Prostate gland (tissue), 2 donors: ENCODE measurements around the gene AFAP1. TPM values are rescaled to one million over a fixed set of nuclear protein-coding genes. Genes with fewer than 3 reads are reported as not detected.

ENCODE experiments used
- DNase-seq: peaks from one replicate; pipeline ENCODE4 v3.0.0-alpha.2; 2019; ENCODE audit warnings: low spot score
- H3K27ac ChIP-seq, 2 donors: fragments of 200-600 bp; sonication (generic); 2 replicates each; pipeline ENCODE4 v1.5.1; 2017 to 2019
- H3K27me3 ChIP-seq: fragments of 200-600 bp; sonication (generic); replicated peaks from 2 replicates; pipeline ENCODE4 v1.5.1; 2019; ENCODE audit not compliant: insufficient read depth
- H3K36me3 ChIP-seq, 2 donors: fragments of 200-600 bp; sonication (generic); 1 replicate in 1 of 2; 2 replicates in 1 of 2; pipeline versions ENCODE4 v1.5.1 to v1.8.1; 2017 to 2019
- H3K4me1 ChIP-seq: fragments of 200-600 bp; sonication (generic); replicated peaks from 2 replicates; pipeline ENCODE4 v1.5.1; 2019
- H3K4me3 ChIP-seq, 2 donors: fragments of 200-600 bp; sonication (generic); 2 replicates each; pipeline ENCODE4 v1.5.1; 2017 to 2019
- H3K9me3 ChIP-seq: fragments of 200-600 bp; sonication (generic); 2 replicates; pipeline ENCODE4 v1.5.1; 2017
- POLR2A ChIP-seq: fragments of 450-650 bp; IDR thresholded peaks from one replicate; pipeline ENCODE4 v1.6.1; 2016; ENCODE audit warnings: antibody characterized with exemption, mild to moderate bottlenecking
- POLR2AphosphoS5 ChIP-seq: sonication (generic); formaldehyde crosslinking; IDR thresholded peaks from one replicate; pipeline ENCODE4 v1.6.1; 2017; ENCODE audit warnings: antibody characterized with exemption
- WGBS: methylation state at CpG from one replicate; pipeline ENCODE4 v1.1.5; 2018; 5-methylcytosine and 5-hydroxymethylcytosine counted together
- intact Hi-C: fragments of 100-400 bp; cut with DNase I; formaldehyde crosslinking; loops from one replicate; pipeline ENCODE4 v1.14.2; 2022
- total RNA-seq, 2 donors: library from RNA; depleted of rRNA; stranded (reverse); fragments of >200 nt; gene quantifications; one replicate each; pipeline ENCODE4 v1.1.0, GENCODE V29; 2016
- TF ChIP-seq, protein P1 (sequence below), 4 experiments: fragments of 200-600 bp in 2 of 4; fragments of 450-650 bp in 2 of 4; sonication (generic) in 2 of 4; IDR thresholded peaks; 1 replicate in 3 of 4; 2 replicates in 1 of 4; pipeline ENCODE4 v1.5.1; 2016 to 2019; ENCODE audit warnings: antibody characterized with exemption in 4 of 4, mild to moderate bottlenecking in 2 of 4, moderate library complexity in 2 of 4

Gene AFAP1
- total RNA-seq, 2 donors from 2014 or later, result 17.5 to 19.8 TPM

DNA sequence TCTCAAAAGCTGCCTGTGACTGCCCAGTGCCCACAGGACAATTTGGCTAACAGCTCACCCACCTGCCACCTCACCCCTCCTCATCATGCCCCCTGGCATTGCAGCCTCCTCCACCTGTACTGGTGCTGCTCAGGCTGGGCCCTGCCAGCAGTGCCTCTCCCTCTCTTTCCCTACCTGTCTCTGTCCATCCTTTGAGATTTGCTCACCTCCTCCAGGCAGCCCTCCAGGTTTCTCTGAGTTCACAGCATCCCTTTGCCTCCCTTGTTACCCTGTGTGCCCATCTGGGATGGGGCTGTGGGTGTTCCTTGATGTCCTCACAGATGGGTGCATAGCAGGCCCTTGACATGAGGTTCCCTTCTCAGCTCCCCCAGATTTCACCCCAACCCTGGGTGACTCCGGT, 224.9 kb downstream of the AFAP1 start:
- intact Hi-C loops, result loop anchor here (5.0 kb wide), 1 partner anchor 522 kb away; the partner anchor contains the start of gene SORCS2
- no peaks in the 10 kb centered on the region for H3K36me3 ChIP-seq
- H3K27ac ChIP-seq, result no peak overlapping the region
- no peak overlapping the region for H3K4me3 ChIP-seq
- H3K9me3 ChIP-seq, result no peaks in the 10 kb centered on the region
- no peaks in the 10 kb centered on the region for H3K4me1 ChIP-seq
- no peak for TF ChIP-seq POLR2AphosphoS5
- TF ChIP-seq, protein P1, sequence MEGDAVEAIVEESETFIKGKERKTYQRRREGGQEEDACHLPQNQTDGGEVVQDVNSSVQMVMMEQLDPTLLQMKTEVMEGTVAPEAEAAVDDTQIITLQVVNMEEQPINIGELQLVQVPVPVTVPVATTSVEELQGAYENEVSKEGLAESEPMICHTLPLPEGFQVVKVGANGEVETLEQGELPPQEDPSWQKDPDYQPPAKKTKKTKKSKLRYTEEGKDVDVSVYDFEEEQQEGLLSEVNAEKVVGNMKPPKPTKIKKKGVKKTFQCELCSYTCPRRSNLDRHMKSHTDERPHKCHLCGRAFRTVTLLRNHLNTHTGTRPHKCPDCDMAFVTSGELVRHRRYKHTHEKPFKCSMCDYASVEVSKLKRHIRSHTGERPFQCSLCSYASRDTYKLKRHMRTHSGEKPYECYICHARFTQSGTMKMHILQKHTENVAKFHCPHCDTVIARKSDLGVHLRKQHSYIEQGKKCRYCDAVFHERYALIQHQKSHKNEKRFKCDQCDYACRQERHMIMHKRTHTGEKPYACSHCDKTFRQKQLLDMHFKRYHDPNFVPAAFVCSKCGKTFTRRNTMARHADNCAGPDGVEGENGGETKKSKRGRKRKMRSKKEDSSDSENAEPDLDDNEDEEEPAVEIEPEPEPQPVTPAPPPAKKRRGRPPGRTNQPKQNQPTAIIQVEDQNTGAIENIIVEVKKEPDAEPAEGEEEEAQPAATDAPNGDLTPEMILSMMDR (IDR thresholded peaks at IDR 0.05), result no peak
- no peak for TF ChIP-seq POLR2A
- 95% methylated on average over 1 of the region's 1 CpG for WGBS
- no peak for DNase-seq
- no peaks in the 10 kb centered on the region for H3K27me3 ChIP-seq

DNA sequence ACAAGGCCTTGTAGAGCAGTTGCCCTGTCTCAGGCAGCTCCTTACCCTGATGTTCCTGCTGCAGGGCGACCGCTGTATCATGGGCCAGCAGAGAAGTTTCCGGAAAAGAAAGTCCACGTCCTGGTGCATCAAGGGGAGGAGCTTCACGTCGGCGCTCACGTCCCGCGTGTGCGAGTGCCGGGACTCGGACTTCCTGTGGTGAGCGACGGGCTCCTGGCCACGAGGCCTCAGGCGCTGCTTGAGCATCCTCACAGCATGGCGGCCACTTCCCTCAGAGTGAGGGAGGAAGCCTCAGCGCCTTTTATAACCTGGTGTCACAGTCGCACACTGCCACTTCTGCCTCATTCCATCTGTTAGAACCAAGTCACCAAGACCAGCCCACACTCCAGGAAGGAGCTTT, 225.5 kb downstream of the AFAP1 start:
- H3K9me3 ChIP-seq, result no peaks in the 10 kb centered on the region
- no peaks in the 10 kb centered on the region for H3K36me3 ChIP-seq
- no peak overlapping the region for H3K27ac ChIP-seq
- H3K4me1 ChIP-seq, result no peaks in the 10 kb centered on the region
- WGBS, result 99% methylated on average over 20 of the region's 20 CpGs
- TF ChIP-seq POLR2A, result no peak
- TF ChIP-seq, protein P1 (IDR thresholded peaks at IDR 0.05), result no peak
- no peak for TF ChIP-seq POLR2AphosphoS5
- H3K4me3 ChIP-seq, result no peak overlapping the region
- no peaks in the 10 kb centered on the region for H3K27me3 ChIP-seq
- intact Hi-C loops, result no loop called here
- DNase-seq, result no peak

DNA sequence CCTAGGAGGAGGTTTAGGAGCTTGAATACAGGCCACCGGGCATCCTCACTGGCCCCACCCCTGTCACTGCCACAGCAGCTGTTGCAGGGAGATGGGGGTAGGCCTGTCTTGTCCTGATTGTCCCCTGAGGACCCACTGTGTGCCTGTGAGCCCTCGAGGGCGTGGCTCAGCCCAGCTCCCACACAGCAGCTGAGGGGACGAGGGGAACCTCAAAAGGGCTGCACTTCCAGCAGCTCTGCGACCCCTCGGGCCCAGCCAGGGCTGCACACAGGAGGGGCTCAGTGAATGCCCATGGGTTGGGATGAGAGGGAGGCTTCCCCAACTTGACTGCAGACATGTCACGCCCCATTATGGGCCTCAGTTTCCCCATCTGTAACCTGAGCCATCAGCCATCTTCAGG, 225.9 kb downstream of the AFAP1 start:
- no peaks in the 10 kb centered on the region for H3K9me3 ChIP-seq
- H3K36me3 ChIP-seq, result no peaks in the 10 kb centered on the region
- DNase-seq, result no peak
- H3K4me1 ChIP-seq, result no peaks in the 10 kb centered on the region
- 86% methylated on average over 7 of the region's 7 CpGs for WGBS
- intact Hi-C loops, result no loop called here
- H3K27me3 ChIP-seq, result no peaks in the 10 kb centered on the region
- TF ChIP-seq POLR2AphosphoS5, result no peak
- no peak for TF ChIP-seq POLR2A
- TF ChIP-seq, protein P1 (IDR thresholded peaks at IDR 0.05), result no peak
- no peak overlapping the region for H3K27ac ChIP-seq
- no peak overlapping the region for H3K4me3 ChIP-seq

DNA sequence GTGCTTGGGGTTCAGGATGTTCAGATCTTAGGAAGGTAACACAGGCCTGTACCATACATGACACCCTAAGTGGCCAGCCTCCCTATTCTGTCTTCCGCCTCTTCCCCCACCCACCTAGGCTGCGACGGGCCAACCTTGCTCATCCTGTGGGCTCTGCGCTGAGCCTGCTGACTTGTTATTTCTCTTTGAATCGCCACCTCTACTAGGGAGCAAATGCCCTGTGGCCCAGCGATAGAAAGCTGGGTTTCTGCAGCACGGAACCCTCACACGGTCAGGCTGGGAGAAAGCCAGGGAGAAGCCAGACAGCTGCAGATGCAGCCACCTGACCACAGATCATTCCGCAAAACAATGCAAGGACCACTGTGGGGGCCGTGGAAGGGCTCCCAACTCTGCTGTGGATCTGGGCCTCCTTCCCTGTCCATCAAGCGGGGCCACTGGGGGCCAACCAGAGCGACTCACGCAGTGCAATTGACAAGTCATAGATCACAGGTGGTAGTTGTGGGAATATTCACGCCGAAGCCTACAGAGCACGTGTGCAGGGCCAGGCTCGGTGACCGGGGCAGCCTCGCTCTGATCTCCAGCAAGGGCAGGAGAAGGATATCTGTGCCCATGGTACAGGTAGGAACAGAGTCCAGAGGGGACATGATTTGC, 227.5 kb downstream of the AFAP1 start:
- H3K4me1 ChIP-seq, result no peaks in the 10 kb centered on the region
- H3K36me3 ChIP-seq, result no peaks in the 10 kb centered on the region
- DNase-seq, result no peak
- no peak overlapping the region for H3K4me3 ChIP-seq
- 96% methylated on average over 14 of the region's 19 CpGs for WGBS
- intact Hi-C loops, result no loop called here
- no peaks in the 10 kb centered on the region for H3K27me3 ChIP-seq
- TF ChIP-seq POLR2A, result no peak
- TF ChIP-seq, protein P1 (IDR thresholded peaks at IDR 0.05), result no peak
- no peak for TF ChIP-seq POLR2AphosphoS5
- H3K9me3 ChIP-seq, result no peaks in the 10 kb centered on the region
- H3K27ac ChIP-seq, result no peak overlapping the region

DNA sequence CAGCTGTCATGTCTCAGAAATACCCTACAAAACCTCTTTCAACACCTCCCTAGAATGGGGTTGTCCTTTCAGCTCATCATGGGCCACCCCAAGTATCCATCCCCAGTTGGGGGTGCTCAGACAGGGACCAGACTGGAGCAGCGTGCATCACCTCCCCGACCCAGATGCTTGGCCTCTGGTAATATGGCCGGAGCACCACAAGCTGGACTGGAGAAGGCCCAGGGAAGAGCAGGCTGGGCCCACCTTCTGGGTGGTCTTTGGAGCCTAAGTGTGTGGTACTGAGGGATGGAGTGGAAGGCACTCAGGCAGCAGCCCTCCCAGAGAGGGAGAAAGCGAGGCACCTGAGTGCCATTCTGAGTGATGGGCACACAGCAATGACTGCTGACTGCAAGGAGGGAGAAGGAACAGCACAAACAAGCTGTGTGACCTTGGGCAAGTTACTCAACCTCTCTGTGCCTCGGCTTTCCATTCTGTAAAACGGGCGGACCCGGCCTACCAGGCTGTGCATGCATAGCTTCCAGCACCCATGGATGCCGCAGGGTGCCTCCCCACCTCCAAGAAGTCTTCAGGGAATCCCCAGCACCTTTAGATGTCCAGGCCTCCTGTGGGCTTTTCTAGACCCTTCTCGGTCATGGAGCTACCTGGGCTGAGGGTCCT, 228.2 kb downstream of the AFAP1 start:
- intact Hi-C loops, result no loop called here
- Histone ChIP-seq H3K4me1 (no peaks in the 10 kb centered on the region), H3K9me3 (no peaks in the 10 kb centered on the region), H3K4me3 (no peak overlapping the region), H3K27ac (no peak overlapping the region), H3K36me3 (no peaks in the 10 kb centered on the region), H3K27me3 (no peaks in the 10 kb centered on the region)
- 96% methylated on average over 10 of the region's 10 CpGs for WGBS
- DNase-seq, result no peak
- TF ChIP-seq POLR2A (no peak), POLR2AphosphoS5 (no peak)
- TF ChIP-seq, protein P1 (IDR thresholded peaks at IDR 0.05), result no peak
